Heart left ventricle (tissue), 16 donors: Measurements from ENCODE around the gene CATSPERD. TPM values are rescaled to one million over a fixed set of nuclear protein-coding genes. Genes with fewer than 3 reads are reported as not detected.

ENCODE experiments used
- ATAC-seq, 4 donors: fragments of 200-7000 bp; cut with Tn5 transposase; one replicate each; pipeline ENCODE4 v1.9.1; 2020 to 2022; ENCODE audit warnings: moderate library complexity in 4 of 4, mild to moderate bottlenecking in 3 of 4, moderate number of reproducible peaks in 1 of 4
- DNase-seq, 5 donors: peaks; one replicate each; pipeline ENCODE4 v3.0.0-alpha.2; 2020
- H3K27ac ChIP-seq, 12 donors: fragments of 200-600 bp; sonication (generic) in 4 of 12; one replicate each; pipeline versions ENCODE4 v1.5.0 to v1.8.0; 2016 to 2022; ENCODE audit warnings: mild to moderate bottlenecking in 2 of 12
- H3K27me3 ChIP-seq, 9 donors: fragments of 200-600 bp; sonication (generic) in 2 of 9; one replicate each; pipeline versions ENCODE4 v1.5.1 to v1.8.0; 2016 to 2022; ENCODE audit warnings: mild to moderate bottlenecking in 3 of 9
- H3K36me3 ChIP-seq, 9 donors: fragments of 200-600 bp; sonication (generic) in 2 of 9; one replicate each; pipeline versions ENCODE4 v1.5.0 to v1.8.0; 2018 to 2022; ENCODE audit warnings: mild to moderate bottlenecking in 2 of 9
- H3K4me1 ChIP-seq, 12 donors: fragments of 200-600 bp; sonication (generic) in 4 of 12; one replicate each; pipeline versions ENCODE4 v1.5.0 to v1.8.0; 2016 to 2022; ENCODE audit warnings: mild to moderate bottlenecking in 3 of 12
- H3K4me3 ChIP-seq, 12 donors: fragments of 200-600 bp; sonication (generic) in 4 of 12; one replicate each; pipeline versions ENCODE4 v1.5.0 to v1.8.0; 2017 to 2022; ENCODE audit warnings: mild to moderate bottlenecking in 9 of 12, moderate library complexity in 4 of 12
- H3K9me3 ChIP-seq, 12 donors: fragments of 200-600 bp; sonication (generic) in 4 of 12; one replicate each; pipeline versions ENCODE4 v1.5.0 to v1.8.0; 2016 to 2022; ENCODE audit warnings: mild to moderate bottlenecking in 1 of 12
- POLR2A ChIP-seq, 2 donors: fragments of 450-650 bp; IDR thresholded peaks; one replicate each; pipeline ENCODE4 v1.6.1; 2017; ENCODE audit warnings: antibody characterized with exemption in 2 of 2, mild to moderate bottlenecking in 2 of 2, moderate library complexity in 2 of 2
- WGBS, 4 donors: extraction: QIAGEN DNeasy Blood & Tissue Kit in 2 of 4; methylation state at CpG; one replicate each; pipeline versions ENCODE4 v1.1.5 to v1.1.7; 2013 to 2018; 5-methylcytosine and 5-hydroxymethylcytosine counted together
- intact Hi-C, 10 donors: fragments of 100-400 bp; cut with DNase I; formaldehyde crosslinking; loops; one replicate each; pipeline versions ENCODE4 v1.11.1 to v1.14.2; 2022
- polyA plus RNA-seq, 2 donors: library from polyadenylated mRNA; stranded (reverse); fragments of 200-250 nt; gene quantifications; one replicate each; pipeline ENCODE4 v1.2.3, GENCODE V29; 2013
- total RNA-seq, 9 donors: library from RNA; depleted of rRNA in 2 of 9; stranded (reverse); fragments of >200 nt in 2 of 9; fragmentation: NEBNext Ultra II Directional in 3 of 9; extraction: Animal tissue kit (Norgen Biotek cat#: 25700) in 3 of 9; gene quantifications; one replicate each; pipeline versions ENCODE4 v1.1.0 to v1.2.4, GENCODE V29; 2016 to 2023
- TF ChIP-seq, protein P1 (sequence below), 12 donors: fragments of 200-600 bp; sonication (generic) in 4 of 12; IDR thresholded peaks; one replicate each; pipeline versions ENCODE4 v1.5.0 to v1.8.0; 2018 to 2022; ENCODE audit warnings: antibody characterized with exemption in 12 of 12, mild to moderate bottlenecking in 5 of 12
- donor health status: ischemic (EF 13 %, LVEDD 7.1; RV severe dilation, severe dysfunction).
- donor health status: healthy with polysubstance abuse.
- donor health status: DM: no; HTN: yes; CAD: no.
- donor health status: DM: no; HTN: no; CAD: no.
- donor health status: ischemic (EF 25% LVEDD 6.9; RV normal size, moderate dysfunction).
- donor health status: ischemic (EF 25% LVEDD 5.7; RV mildly dilated, moderate dysfunction).
- donor health status: healthy.
- donor health status: DM: yes; HTN: yes; CAD: no.
- donor health status: ischemic (EF 35%, LVEDD 5.7; RV mildly dilated, moderate dysfunction).
- donor health status: nonischemic (EF 11% LVEDD 7.7; RV severe dilation, severe dysfunction).
- donor health status: DM: yes; HTN: yes; CAD: no.
- donor health status: PGD.
- donor health status: ischemic (EF 29% LVEDD 5.4; RV normal size, mild dysfunction).
- donor health status: nonischemic (EF 23%, LVEDD 6.1; RV moderate dilation, normal function).

Gene CATSPERD
- total and polyA plus RNA-seq, 11 donors, result not detected

DNA sequence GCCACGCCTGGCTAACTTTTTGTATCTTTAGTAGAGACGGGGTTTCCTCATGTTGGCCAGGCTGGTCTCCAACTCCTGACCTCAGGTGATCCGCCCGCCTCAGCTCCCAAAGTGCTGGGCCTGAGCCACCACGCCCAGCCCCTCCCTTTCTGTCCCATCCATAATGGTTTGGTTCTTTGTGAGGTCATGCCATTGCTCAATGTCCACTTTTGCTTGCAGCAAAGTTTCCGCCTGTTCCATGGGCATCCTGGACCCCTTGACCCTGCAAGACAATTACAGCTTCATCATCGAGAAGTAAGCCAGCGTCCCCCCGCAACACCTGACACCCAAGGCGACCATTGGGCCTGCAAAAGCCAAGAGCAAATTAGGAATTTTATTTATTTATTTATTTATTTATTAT is 47.5 kb downstream of the CATSPERD start:
- WGBS, 4 donors, result 94 to 98% (median 95%) methylated on average over 10 of the region's 10 CpGs
- Histone ChIP-seq H3K9me3 (no peaks in the 10 kb centered on the region), H3K27ac (no peak overlapping the region), H3K4me1 (no peaks in the 10 kb centered on the region), H3K4me3 (no peak overlapping the region), H3K36me3 (no peaks in the 10 kb centered on the region), H3K27me3 (no peaks in the 10 kb centered on the region)
- intact Hi-C loops, result no loop called here
- no peak for ATAC-seq
- no peak for TF ChIP-seq POLR2A (IDR thresholded peaks at IDR 0.05)
- TF ChIP-seq, protein P1, sequence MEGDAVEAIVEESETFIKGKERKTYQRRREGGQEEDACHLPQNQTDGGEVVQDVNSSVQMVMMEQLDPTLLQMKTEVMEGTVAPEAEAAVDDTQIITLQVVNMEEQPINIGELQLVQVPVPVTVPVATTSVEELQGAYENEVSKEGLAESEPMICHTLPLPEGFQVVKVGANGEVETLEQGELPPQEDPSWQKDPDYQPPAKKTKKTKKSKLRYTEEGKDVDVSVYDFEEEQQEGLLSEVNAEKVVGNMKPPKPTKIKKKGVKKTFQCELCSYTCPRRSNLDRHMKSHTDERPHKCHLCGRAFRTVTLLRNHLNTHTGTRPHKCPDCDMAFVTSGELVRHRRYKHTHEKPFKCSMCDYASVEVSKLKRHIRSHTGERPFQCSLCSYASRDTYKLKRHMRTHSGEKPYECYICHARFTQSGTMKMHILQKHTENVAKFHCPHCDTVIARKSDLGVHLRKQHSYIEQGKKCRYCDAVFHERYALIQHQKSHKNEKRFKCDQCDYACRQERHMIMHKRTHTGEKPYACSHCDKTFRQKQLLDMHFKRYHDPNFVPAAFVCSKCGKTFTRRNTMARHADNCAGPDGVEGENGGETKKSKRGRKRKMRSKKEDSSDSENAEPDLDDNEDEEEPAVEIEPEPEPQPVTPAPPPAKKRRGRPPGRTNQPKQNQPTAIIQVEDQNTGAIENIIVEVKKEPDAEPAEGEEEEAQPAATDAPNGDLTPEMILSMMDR (IDR thresholded peaks at IDR 0.05), result no peak
- DNase-seq, result no peak

GRCh38 chr19:5772416-5772815 is 52.0 kb downstream of the CATSPERD start:
- H3K27ac ChIP-seq, result no peak overlapping the region
- no peaks in the 10 kb centered on the region for H3K27me3 ChIP-seq
- ATAC-seq (no peak), DNase-seq (no peak)
- no peaks in the 10 kb centered on the region for H3K36me3 ChIP-seq
- 72 to 79% (median 76%) methylated on average over 19 of the region's 19 CpGs for WGBS, 4 donors
- H3K4me1 ChIP-seq, result no peaks in the 10 kb centered on the region
- no peak overlapping the region for H3K4me3 ChIP-seq
- H3K9me3 ChIP-seq, result no peaks in the 10 kb centered on the region
- no peak for TF ChIP-seq POLR2A (IDR thresholded peaks at IDR 0.05)
- TF ChIP-seq, protein P1 (IDR thresholded peaks at IDR 0.05), result no peak
- intact Hi-C loops, result loop anchor here in 5 of 10 donors (2.0 to 10.0 kb wide), 3 partner anchors 248 to 252 kb away; no protein-coding TSS in a partner anchor

GRCh38 chr19:5773276-5773675 is 52.8 kb downstream of the CATSPERD start:
- 78 to 91% (median 86%) methylated on average over 5 of the region's 5 CpGs for WGBS, 4 donors
- intact Hi-C loops, result loop anchor here in 5 of 10 donors (2.0 to 10.0 kb wide), 3 partner anchors 248 to 252 kb away; no protein-coding TSS in a partner anchor

DNA sequence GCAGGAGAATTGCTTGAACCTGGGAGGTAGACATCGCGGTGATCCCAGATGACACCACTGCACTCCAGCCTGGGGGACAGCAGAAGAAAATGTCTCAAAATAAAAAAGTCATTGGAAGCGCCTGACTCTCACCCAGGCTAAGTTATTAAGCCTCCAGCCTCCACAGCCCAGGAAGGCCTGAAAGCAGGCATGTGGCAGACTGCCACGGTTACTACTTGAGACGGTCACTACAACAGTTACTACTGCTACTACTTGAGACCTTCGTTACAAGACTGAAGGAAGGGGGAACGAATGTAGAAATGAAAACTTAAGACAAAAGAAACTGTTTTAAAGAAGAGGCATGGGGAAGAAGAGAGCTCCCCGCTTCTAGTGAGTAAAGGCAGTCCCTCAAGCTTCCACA is 54.5 kb downstream of the CATSPERD start:
- Histone ChIP-seq H3K27ac (no peak overlapping the region), H3K36me3 (no peaks in the 10 kb centered on the region), H3K4me3 (no peak overlapping the region), H3K4me1 (no peaks in the 10 kb centered on the region), H3K27me3 (no peaks in the 10 kb centered on the region), H3K9me3 (no peaks in the 10 kb centered on the region)
- no peak for TF ChIP-seq POLR2A (IDR thresholded peaks at IDR 0.05)
- TF ChIP-seq, protein P1 (IDR thresholded peaks at IDR 0.05), result no peak
- DNase-seq, result no peak
- intact Hi-C loops, result loop anchor here in 4 of 10 donors (5.0 to 10.0 kb wide), 2 partner anchors 247 to 250 kb away; no protein-coding TSS in a partner anchor
- ATAC-seq, result no peak
- WGBS, 4 donors, result 76 to 87% (median 83%) methylated on average over 8 of the region's 8 CpGs

More at GRCh38 chr19:5773276-5773675, 52.8 kb downstream of the CATSPERD start:
- no peak overlapping the region for H3K4me3 ChIP-seq
- no peaks in the 10 kb centered on the region for H3K9me3 ChIP-seq
- no peaks in the 10 kb centered on the region for H3K36me3 ChIP-seq
- no peak overlapping the region for H3K27ac ChIP-seq
- DNase-seq, result no peak
- no peak for ATAC-seq
- H3K27me3 ChIP-seq, result no peaks in the 10 kb centered on the region
- TF ChIP-seq, protein P1 (IDR thresholded peaks at IDR 0.05), result no peak
- TF ChIP-seq POLR2A (IDR thresholded peaks at IDR 0.05), result no peak
- no peaks in the 10 kb centered on the region for H3K4me1 ChIP-seq
